LNCaP clone FGC (cell line): ENCODE results near the gene PDP2.

Source experiments
- DNase-seq: peaks from one replicate; pipeline ENCODE4 v3.0.0-alpha.2; 2011; ENCODE audit warnings: low read depth
- H3K4me3 ChIP-seq: 2 replicates; pipeline ENCODE4 v1.5.1; 2011; ENCODE audit warnings: mild to moderate bottlenecking, low read depth, low read length, control low read depth
- CTCF ChIP-seq: IDR thresholded peaks from 2 replicates; pipeline ENCODE4 v1.5.1; 2012; ENCODE audit warnings: mild to moderate bottlenecking; ENCODE audit not compliant: control insufficient read depth, insufficient read depth; ENCODE audit errors: extremely low read depth

PDP2 gene

GRCh38 chr16:66846831-66847230 lies 33.5 kb upstream of the PDP2 start:
- DNase-seq: no peak
- no peak overlapping the region for H3K4me3 ChIP-seq
- TF ChIP-seq CTCF: no peak

GRCh38 chr16:66847533-66848067 lies 32.7 kb upstream of the PDP2 start:
- DNase-seq: no peak
- no peak overlapping the region for H3K4me3 ChIP-seq
- no peak for TF ChIP-seq CTCF

GRCh38 chr16:66848172-66848571 lies 32.1 kb upstream of the PDP2 start:
- DNase-seq: no peak
- no peak for TF ChIP-seq CTCF
- no peak overlapping the region for H3K4me3 ChIP-seq

- TF ChIP-seq CTCF: no peak
- H3K4me3 ChIP-seq: no peak overlapping the region
- no peak for DNase-seq
Measured at GRCh38 chr16:66849021-66849420, 31.3 kb upstream of the PDP2 start.

GRCh38 chr16:66849549-66849948 lies 30.8 kb upstream of the PDP2 start:
- DNase-seq: no peak
- TF ChIP-seq CTCF: no peak
- no peak overlapping the region for H3K4me3 ChIP-seq

GRCh38 chr16:66850115-66850815 lies 30.1 kb upstream of the PDP2 start:
- no peak overlapping the region for H3K4me3 ChIP-seq
- no peak for DNase-seq
- TF ChIP-seq CTCF: no peak
